Hematopoietic multipotent progenitor cell treated with erythropoietin and hydrocortisone succinate and interleukin-3 and kit ligand, for 4 days (in vitro differentiated cells): ENCODE measurements around the gene COL5A1.
"Not testable (repeated sequence)": the region's sequence is repeated elsewhere in the genome, so short reads cannot be mapped to it uniquely, and the experiment has no call there.

Experiments
- DNase-seq: peaks from one replicate; pipeline ENCODE4 v3.0.0-alpha.2; 2015

COL5A1 gene

GRCh38 chr9:134680393-134681060, 38.9 kb downstream of the COL5A1 start:
- no peak for DNase-seq

GRCh38 chr9:134681061-134681661, 39.6 kb downstream of the COL5A1 start:
- no peak for DNase-seq

DNA sequence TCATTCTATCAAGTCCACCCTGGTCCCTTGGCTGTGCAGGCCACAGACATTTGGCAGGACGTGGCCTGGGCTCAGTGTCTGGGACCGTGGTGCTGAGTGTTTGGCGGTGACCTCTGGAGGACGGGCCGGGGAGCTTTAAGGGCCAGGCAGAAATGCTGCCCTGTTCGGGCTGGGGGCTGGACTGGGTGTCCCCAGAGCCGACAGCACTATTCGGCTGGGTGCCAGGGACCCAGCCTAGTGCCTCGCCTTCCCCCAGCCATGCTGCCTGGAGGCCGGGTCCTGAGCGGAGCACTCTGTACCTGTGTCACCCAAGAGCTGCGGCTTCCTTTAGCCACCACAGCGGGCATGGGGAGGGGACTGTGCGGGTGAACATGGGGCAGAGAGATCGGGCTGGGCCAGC, 40.4 kb downstream of the COL5A1 start:
- DNase-seq: no peak

DNA sequence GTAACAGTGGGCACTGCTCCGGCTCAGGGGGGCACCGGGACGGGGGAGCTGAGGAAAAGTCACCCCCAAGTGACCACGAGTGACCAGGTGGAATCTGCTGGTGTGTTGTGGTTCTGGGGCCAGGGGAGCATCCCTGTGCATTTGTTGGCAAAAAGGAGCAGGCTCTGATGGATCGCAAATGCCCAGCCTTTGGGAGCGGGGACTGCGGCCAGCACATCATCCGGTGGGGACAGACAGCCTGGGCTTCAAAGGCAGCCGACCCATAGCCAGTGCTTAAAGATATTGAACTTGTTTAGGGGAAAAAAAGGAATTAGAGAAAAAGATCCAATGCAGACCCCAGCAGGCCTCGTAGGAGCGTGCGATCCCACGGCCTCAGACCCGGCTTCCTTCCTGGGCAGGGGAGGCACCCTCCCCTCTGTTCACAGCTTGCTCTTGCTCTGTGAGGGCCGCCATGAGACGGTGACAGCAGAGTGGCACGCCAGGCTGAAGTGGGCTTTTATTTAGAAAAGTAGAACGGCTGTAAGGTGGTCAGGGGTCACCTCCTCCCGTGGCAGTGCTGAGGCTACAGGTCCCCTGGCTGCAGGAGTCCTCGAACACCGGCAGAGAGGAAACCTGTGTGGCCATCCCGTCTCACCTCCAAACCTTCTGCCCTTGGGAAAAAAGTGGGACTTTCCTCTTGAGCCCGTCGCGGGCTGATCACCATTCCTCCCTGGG, 41.2 kb downstream of the COL5A1 start:
- DNase-seq: no peak

- no peak for DNase-seq
These were observed 42.2 kb downstream of the COL5A1 start for GRCh38 chr9:134683714-134684374.

GRCh38 chr9:134684375-134684723, 42.7 kb downstream of the COL5A1 start:
- no peak for DNase-seq

DNA sequence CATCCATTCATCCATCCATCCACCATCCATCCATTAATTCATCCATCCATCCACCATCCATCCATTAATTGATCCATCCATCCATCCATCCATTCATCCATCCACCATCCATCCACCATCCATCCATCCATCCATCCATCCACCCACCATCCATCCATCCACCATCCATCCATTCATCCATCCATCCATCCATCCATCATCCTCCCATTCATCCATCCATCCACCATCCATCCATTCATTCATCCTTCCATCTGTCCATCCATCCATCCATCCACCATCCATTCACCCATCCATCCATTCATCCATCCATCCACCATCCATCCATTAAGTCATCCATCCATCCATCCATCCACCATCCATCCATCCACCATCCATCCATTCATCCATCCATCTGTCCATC, 43.3 kb downstream of the COL5A1 start:
- DNase-seq: not testable (repeated sequence)

DNA sequence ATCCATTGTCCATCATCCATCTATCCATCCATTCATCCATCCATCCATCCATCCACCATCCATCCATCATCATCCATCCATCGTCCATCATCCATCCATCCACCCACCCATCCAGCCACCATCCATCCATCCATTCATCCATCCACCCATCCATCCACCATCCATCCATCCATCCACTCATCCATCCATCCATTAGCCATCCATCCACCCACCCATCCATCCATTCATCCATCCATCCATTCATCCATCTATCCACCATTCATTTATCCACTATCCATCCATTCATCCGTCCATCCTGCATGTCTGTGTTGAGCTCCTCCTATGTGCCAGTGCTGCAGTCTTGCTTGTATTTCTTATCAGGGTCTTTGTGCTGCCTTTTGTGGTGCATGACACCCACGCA, 44.2 kb downstream of the COL5A1 start:
- DNase-seq: no peak

DNA sequence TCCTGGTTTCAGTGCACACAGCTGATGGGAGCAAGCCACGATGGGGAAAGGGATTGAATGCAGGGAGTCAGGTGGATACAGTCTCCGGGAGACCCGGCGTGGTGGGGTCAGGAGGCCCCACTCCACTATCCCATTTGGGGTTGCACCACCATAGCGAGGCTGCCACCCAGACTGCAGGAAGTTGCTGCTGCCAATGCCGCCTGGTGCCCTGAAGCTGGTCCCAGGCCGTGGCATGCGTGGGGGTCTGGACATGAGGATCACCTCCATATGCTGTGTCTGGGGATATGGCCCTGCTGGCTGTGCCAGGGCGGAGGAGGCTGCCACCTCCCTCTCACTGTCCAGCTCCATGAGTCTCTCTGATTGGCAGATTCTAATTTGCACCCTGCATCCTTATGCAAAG, 45.3 kb downstream of the COL5A1 start:
- DNase-seq: no peak

GRCh38 chr9:134687556-134687955, 46.0 kb downstream of the COL5A1 start:
- no peak for DNase-seq

DNA sequence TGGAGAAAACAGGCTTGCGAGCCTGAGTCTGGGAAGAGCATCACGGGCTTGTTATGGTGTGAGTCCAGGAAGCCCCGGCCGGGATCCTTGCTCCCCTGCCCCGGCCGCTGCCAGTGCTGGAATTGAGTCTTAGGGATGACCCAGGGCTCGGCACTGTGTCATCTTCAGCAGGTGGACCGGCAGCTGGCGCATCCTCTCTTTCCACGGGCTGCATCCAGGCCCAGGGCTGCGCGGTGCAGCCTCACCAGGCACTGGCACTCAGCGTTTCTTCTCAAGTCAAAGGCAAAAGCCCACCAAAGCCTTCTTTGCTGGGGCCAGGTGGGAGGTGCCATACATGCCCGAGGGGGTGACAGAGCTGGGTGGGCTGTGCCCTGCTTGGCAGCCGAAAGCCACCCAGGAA, 46.6 kb downstream of the COL5A1 start:
- no peak for DNase-seq

- no peak for DNase-seq
These were observed 47.2 kb downstream of the COL5A1 start for GRCh38 chr9:134688661-134689320.

DNA sequence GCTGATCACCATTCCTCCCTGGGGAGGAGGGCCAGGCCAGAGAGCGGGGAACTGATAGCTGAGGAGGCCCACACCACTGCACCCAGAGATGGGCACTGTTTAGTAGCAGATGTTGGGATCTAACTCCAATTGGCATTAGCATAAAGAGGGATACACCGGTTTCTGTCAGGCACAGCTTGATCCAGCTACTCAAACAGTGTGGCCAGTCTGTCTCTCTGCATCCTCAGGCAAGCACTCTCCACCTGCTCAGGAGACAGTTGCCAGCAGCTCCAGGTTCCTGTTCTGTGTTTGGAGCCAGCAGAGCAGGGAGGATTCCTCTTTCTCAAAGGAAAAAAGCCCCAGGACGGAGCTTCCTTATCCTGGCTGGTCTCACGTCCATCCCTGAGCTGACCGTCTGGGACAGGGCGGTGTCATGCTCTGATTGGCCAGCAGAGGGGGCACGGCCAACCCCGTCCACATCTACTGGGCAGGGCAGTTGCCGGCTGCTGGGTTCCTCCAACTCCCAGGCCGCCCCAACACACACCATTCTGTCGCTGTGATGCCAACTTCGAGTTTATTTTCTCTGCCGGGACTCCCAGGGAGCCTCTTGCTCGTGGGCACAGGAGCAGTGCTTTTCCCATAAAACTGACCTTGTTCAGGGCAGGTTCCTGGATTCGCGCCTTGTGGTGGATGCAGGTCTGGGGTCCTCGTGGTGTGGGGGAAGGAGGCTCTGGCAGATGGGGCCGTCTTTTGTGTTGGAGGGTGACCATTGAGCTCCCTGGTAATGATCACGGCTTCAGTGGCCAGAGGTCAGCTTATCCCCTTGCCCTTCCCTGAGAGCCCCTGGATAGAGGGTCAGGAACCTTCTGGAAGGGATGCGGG, 47.9 kb downstream of the COL5A1 start:
- DNase-seq: peak; percentile 46

DNA sequence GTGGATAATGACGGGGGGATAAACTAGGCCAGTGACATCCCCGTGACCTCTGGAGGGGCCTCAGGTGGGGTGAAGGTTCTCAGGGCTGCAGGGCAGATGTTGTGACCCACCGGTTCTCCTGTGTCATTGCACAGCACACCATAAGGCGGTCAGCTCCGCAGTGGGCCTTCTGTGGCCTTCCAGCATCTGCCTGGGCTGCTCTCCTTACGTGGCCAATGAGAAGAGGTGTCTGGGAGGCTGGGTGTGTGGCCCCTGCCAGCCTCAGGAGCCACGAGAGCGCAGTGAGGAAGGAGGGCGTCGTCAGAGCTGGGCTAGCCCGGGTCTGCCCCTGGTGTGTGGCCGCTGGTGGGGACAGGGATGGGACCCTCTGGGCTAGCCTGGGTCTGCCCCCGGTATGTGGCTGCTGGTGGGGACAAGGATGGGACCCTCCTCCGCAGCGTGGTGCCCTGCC, 48.7 kb downstream of the COL5A1 start:
- no peak for DNase-seq

GRCh38 chr9:134690946-134691694, 49.5 kb downstream of the COL5A1 start:
- no peak for DNase-seq

DNA sequence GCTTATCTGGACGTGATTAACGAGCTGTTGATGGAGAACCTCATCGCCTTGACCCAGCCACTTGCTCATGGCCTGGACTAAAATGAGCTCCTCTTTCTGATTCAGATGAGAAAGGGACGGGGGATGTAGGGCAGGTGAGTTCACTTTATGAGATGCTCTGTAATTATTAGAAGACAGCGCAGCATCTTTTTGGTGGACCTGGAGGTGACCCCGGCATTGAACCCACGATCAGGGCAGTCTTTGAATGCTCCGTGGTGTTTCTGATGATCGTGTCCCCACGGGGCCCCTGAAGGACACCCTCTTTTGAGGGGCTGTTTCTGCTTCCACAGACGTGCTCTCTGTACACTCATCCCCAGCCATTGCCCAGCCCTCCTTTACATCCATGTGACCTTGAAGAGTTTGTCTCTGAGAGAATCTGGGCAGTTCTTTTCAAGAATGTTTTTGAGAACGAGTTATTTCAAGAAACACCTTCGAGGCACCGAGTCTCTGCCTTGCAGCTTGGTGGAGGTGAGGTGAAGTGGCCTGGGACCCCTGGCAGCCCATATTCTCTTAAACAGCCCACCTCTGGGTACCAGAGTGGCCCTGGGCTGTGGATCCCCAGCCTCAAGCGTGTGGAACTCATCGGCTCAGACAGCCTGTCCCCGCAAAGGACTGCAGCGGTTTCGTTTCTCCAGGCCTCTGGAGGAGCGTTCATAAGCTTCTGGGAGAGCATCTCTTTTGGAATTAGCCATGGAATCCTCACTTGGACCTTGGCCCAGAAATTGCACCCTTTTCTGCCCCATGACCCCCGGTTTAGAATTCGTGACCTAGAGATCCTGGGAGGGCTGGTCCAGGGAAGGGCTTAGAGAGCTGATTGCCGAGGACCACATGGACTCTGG, 50.3 kb downstream of the COL5A1 start:
- no peak for DNase-seq

DNA sequence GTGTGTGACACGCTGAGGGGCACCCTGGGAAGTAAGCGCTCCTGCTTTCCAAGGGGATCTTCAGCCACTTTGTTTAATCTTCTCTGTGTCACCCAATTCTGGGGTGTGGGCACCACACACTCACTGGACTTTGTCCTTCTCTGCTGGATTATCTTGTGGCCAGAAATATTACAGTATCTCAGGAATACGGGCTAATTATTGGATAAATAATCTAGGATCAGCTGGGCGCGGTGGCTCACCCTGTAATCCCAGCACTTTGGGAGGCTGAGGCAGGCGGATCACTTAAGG, 50.9 kb downstream of the COL5A1 start:
- DNase-seq: no peak

GRCh38 chr9:134693011-134693410, 51.4 kb downstream of the COL5A1 start:
- peak; percentile 46 for DNase-seq

- DNase-seq: no peak
These were observed 52.2 kb downstream of the COL5A1 start for GRCh38 chr9:134693641-134694367.

DNA sequence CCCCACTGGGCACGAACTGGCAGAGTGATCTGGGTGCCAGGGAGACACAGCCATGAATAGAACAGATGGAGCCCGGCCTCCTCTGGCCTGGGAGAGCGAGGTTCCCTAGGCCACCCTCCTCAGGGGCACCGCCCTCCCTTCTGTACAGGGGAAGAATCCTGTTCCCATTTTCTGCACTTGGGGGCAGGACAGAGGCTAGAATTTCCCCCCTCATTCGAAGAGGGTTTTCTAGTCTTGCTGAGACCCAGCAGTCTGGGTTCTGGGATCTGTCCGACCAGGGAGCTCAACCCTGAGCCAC, 52.7 kb downstream of the COL5A1 start:
- no peak for DNase-seq
